GM19193 (cell line): ENCODE measurements around the gene IL1RN.

Experiments
- POLR2A ChIP-seq: IDR thresholded peaks from 4 replicates; pipeline ENCODE4 v1.6.1; 2011; ENCODE audit not compliant: insufficient read depth, insufficient read length; ENCODE audit errors: extremely low read depth

IL1RN gene

DNA sequence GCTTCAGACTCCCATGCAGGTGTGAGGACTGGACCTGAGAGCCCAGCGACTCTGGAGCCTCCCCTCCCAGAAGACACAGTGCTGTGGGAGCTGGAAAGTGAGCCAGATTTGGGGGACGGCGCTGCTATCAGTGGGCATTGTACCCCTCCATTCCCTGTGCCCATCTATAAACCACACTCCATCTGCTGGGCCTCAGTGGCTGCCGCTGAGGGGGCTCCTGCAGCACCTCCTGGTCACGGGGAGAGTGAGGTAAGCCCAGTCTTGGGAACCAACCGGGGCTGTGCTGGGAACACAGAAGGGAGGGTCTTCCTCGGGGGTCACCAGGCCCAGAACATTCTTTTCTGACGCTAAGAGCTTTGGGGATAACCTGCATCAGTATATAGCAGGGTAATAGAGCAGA is 55.9 kb downstream of the IL1RN start:
- no peak for TF ChIP-seq POLR2A
